HG02642 (cell line): ENCODE results near the gene RYR3.

Experiments
- ATAC-seq: cut with Tn5 transposase; IDR thresholded peaks from one replicate; pipeline ENCODE4 v1.9.1; 2021; ENCODE audit warnings: mild to moderate bottlenecking; ENCODE audit not compliant: unreplicated experiment, poor library complexity

The RYR3 gene

GRCh38 chr15:33623010-33623409, 312.2 kb downstream of the RYR3 start:
- no peak for ATAC-seq

DNA sequence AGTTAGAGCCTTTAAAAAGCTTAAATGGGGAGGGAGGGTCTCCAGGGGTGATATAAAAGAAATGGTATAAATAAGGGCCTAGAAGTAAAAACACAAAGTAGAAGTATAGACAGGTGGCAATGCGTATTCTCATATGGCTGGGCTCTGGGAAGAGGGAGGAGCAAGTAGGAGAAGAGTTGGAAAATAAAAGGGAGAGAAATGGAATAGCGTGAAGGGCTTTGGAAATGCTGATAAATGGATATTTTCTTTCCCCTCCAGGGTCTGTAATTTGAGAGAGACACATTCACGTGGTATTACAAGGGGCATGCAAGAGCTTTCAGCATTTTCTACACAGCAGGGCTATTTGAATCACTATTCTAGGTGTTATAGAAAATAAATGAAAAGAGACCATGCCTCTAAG, 313.7 kb downstream of the RYR3 start:
- no peak for ATAC-seq

GRCh38 chr15:33629647-33630046, 318.9 kb downstream of the RYR3 start:
- no peak for ATAC-seq

GRCh38 chr15:33636234-33636633, 325.5 kb downstream of the RYR3 start:
- ATAC-seq, result no peak

DNA sequence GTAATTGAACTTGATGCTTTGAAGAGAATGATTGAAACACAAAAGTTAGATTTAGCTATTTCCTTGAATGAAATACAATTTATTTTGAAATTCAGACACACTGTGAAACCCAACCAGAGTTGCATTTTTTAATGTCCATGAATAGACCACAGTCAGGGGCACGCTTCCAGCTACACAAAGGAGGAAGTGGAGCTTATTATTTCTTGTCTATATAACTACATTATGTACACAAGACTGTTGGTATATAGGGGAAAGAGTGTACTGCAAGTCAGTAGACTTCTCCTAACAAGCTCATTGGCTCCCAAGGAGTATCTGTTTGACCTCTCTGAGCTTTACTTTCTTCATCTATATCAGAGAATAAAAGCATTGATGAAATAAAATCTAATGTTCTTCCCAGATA, 326.2 kb downstream of the RYR3 start:
- ATAC-seq, result no peak

DNA sequence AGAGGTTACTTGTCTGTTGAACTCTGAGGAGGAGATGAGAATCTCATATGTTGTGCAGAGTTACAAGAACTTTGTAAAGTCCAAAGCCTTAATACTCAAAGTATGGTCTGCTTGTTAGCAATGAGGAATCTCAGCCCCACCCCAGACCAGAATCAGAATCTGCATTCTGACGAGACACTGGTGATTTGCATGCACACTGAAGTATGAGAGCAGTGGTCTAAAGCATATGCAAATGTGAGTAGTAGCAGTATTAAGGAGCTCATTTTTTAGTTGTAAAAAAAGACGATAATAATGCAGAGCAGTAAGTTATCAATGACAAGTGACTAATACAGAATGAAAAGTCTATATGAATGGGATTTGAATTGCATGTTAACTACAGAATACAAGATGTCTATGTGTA, 327.7 kb downstream of the RYR3 start:
- no peak for ATAC-seq

GRCh38 chr15:33639051-33639450, 328.3 kb downstream of the RYR3 start:
- no peak for ATAC-seq

DNA sequence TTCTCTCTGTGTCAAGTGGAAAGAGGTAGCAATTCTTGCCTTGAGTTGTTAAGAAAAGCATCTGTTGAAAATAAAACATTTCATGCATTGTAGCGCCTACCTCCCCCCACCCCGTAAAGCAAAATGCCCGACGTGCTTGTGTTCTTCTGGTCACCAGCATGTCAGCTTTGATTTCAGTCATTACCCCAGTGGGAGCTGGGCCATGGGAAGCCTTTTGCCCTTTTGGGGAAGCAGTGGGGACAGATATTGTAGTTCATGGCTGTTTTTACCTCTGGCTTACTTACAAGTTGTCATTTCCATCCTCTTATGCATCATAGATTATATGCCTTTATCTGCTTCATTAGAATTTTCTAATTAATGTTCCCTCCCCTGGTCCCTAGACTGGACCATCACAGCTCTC, 328.7 kb downstream of the RYR3 start:
- ATAC-seq, result no peak

DNA sequence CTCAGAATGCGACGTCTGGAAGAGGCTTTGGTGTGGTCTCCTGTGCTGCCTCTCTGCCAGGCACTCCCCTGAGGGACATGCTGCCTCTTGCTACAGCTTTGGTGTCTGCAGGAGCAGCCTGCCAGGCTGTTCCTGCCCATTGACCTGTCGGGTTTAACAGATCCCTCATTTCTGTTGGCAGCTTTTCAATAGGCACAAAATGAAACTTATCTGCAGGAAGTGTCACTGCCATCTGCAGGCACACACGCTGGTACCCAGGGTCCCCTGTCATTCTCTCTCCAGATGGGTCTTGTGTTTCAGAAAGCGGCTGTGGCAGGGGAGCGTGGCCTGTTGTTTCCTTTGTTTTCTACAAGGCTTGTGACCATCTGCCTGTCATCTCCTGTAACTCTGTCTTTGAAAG, 329.2 kb downstream of the RYR3 start:
- ATAC-seq, result no peak

- no peak for ATAC-seq
Observed at GRCh38 chr15:33641069-33641468, 330.3 kb downstream of the RYR3 start.

- ATAC-seq, result no peak
Observed at GRCh38 chr15:33644304-33644703, 333.5 kb downstream of the RYR3 start.

DNA sequence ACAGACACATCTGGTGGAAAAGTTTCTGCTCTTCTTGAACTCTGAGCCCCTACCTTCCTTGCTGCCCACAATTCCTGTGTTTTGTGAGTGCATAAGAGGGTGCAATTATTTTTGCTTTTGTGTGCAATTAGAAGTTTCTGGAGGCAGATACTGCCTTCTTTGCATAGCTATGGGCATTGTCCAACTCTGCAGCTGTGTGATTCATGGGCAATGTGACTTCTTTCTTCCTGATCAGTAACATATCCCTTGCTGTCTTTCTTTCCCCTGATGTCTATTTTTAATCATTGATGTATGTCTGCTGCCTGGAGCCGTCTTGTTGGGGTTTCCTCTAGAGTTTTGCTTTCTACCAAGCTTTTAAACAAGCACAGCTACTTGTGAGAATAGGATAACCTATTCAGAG, 336.0 kb downstream of the RYR3 start:
- ATAC-seq, result no peak

- no peak for ATAC-seq
Observed at GRCh38 chr15:33649217-33649933, 338.6 kb downstream of the RYR3 start.

DNA sequence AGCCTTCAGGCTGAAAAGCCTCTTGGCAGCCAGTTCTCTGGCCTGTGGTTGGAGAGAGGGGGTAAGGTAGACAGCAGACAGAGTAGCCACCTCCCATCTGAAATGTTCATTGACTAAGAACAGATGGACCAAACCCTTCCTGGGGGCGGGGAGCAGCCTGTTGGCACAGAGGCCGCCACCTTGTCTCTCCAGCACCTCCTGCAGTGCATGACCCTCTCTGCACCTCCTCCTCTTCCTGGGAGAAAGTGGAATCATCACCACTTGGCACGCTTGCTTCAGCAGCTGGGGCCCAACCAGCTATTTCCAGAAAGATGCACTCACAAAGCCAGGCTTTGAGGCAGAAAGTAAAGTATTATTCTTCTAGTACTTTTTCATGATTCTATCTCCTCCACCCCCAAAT, 344.1 kb downstream of the RYR3 start:
- ATAC-seq, result no peak

DNA sequence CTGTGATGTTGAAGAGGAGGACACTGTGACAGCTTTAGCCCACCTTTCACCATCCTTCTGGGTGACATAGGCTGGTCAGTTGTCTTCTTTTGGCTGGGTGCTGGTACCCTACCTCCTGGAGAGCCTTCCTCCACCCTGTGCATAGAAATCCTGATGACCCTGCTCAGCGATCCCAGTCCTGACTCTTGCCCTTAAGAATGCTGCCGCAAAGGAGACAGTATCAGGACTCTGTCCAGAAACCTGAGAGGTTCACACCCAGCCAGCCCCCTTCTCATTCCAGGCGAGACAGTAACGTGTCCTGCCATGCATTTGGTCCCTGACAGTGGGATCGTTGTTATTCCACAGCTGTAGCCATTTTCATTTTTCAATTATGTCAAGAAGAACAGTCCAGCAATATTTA, 344.7 kb downstream of the RYR3 start:
- ATAC-seq, result no peak

DNA sequence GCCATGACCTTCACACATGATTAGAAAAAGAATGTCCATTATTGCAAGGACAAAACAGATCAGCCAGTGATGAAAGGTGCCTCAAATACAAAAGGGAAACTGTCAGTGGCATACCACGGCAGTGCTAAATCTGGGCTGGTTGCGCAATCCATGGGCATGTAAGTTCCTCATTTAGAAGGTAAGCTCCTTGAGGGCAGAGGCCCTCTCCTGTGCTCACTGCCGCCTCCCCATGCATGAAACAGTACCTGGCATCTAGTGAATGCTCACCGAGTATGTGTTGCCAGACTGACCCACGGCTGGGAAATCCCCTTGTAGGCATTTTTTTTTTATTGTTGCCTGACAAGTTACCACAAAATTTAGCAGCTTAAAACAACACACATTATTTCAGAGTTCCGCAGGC, 345.4 kb downstream of the RYR3 start:
- ATAC-seq, result no peak

GRCh38 chr15:33660151-33660550, 349.4 kb downstream of the RYR3 start:
- ATAC-seq, result no peak

DNA sequence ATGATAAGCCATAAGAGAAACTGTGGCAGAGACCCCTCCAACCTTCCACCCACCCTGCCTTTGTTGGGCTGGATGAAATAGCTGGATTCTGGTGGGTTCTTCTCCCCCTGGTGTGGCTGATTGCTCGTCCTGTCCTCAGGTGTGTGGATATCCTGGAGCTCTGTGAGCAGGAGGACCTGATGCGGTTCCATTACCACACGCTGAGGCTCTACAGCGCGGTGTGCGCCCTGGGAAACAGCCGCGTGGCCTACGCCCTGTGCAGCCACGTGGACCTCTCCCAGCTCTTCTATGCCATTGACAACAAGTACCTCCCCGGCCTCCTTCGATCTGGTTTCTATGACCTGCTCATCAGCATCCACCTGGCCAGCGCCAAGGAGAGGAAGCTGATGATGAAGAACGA, 351.2 kb downstream of the RYR3 start:
- ATAC-seq, result no peak

DNA sequence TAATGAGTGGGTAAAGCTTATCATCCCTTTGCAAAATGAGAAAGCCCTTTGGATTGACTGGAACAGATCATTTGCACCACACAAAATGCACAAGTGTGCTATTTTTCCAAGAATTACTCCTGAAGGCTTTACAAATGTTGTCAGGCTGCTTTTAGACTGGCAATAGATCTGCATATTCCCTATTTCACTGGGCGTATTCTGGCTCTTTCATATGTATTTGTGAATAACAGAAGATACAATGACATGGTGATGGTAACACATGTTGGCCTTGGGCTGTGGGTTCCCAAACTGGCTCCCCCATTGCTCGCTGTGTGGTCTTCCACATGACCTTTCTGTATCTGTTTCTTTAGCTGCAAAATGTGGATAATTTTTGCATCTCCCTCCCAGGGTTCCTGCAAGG, 354.2 kb downstream of the RYR3 start:
- no peak for ATAC-seq

DNA sequence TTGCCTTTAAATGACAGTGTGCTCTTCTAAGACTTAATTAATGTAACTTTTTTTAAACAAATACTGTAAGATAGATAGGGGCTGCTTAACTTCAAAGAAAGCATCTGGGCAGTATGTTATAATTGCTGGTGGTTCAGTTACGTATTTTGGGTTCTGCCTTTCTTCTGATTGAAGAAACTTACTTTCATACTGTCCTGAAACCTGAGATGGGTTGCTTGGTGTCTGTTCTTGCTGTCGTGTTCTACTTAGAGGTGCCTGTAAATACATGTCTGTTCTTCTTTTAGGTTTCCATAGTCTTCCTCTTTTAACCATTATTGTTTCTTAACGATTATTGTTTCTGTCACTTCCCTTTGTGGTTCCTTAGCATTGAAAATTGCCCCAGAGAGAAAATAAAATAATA, 359.8 kb downstream of the RYR3 start:
- ATAC-seq, result no peak

DNA sequence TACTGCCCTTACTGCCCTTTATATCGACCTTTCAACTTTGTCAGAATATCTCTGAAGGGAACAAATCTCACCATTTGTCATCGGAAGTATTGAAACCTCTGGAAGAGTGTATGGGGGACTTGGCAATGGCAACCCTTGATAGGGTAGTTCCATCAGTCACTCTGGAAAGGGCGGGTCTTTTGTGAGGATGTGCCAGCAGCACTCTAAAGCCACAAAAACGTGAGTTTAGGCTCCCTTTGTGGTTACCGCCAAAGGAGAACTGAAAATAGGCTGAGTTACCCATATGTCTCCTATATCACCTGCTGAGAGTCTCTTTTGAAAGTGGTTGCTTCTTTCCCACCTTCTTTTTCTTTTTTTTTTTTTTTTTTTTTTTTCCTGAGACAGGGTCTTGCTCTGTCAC, 360.7 kb downstream of the RYR3 start:
- ATAC-seq, result peak; percentile 84

DNA sequence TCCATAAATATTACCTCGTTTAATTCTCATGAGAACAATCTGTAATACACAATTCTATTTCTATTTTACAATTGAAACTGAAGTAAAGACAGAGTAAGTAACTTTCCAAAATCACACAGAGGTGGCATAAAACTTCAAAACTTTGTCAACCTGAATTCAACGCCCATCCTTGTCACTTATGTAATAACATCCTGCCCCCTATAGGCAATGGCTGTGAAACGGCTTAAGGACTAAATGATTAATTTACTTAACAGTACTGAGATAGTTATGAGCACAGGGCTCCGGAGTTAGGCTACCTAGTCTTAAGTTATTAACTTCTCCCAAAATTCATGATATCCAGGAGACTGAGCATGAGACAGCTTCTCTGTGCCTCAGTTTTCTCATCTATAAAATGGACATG, 364.5 kb downstream of the RYR3 start:
- ATAC-seq, result no peak
